ENCODE data around the gene LRRC71. TPM values are rescaled to one million over a fixed set of nuclear protein-coding genes. Genes with fewer than 3 reads are reported as not detected.

The LRRC71 gene
- total RNA-seq, 2 donors from 2014 or later, result not detected

DNA sequence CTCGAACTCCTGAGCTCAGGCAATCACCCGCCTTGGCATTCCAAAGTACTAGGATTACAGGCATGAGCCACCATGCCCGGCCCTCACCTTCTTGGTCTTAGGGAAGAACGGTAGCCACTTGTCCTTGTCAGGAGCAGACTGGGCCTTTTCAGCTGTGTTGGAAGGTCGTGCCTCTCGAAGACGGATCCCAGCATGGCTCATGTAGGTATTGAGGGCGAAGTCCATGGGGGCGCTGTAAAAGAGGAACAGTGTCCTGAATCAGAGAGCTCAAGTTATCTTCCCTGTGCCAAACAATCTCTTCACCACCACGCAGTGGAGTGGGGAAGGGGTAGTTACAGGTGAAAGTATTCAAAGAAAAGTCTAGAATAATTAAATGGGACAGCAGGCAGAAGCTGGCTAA is 35.9 kb downstream of the LRRC71 start:
- ATAC-seq (ENCODE audit: insufficient number of reproducible peaks, low FRiP score, low read depth) (no peak), DNase-seq (ENCODE audit: low spot score) (no peak)
- H3K27me3 ChIP-seq (replicated peaks; ENCODE audit: insufficient read depth), result no peaks in the 10 kb centered on the region
- H3K9me3 ChIP-seq, result no peaks in the 10 kb centered on the region
- H3K36me3 ChIP-seq, result peaks cover 67% of the 10 kb centered on the region
- TF ChIP-seq, protein P1, sequence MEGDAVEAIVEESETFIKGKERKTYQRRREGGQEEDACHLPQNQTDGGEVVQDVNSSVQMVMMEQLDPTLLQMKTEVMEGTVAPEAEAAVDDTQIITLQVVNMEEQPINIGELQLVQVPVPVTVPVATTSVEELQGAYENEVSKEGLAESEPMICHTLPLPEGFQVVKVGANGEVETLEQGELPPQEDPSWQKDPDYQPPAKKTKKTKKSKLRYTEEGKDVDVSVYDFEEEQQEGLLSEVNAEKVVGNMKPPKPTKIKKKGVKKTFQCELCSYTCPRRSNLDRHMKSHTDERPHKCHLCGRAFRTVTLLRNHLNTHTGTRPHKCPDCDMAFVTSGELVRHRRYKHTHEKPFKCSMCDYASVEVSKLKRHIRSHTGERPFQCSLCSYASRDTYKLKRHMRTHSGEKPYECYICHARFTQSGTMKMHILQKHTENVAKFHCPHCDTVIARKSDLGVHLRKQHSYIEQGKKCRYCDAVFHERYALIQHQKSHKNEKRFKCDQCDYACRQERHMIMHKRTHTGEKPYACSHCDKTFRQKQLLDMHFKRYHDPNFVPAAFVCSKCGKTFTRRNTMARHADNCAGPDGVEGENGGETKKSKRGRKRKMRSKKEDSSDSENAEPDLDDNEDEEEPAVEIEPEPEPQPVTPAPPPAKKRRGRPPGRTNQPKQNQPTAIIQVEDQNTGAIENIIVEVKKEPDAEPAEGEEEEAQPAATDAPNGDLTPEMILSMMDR (IDR thresholded peaks at IDR 0.05), result no peak
- no peak overlapping the region for H3K27ac ChIP-seq
- no peak overlapping the region for H3K4me3 ChIP-seq
- no peaks in the 10 kb centered on the region for H3K4me1 ChIP-seq (ENCODE audit: control insufficient read depth in 1 of 2, low read depth in 2 of 2)

DNA sequence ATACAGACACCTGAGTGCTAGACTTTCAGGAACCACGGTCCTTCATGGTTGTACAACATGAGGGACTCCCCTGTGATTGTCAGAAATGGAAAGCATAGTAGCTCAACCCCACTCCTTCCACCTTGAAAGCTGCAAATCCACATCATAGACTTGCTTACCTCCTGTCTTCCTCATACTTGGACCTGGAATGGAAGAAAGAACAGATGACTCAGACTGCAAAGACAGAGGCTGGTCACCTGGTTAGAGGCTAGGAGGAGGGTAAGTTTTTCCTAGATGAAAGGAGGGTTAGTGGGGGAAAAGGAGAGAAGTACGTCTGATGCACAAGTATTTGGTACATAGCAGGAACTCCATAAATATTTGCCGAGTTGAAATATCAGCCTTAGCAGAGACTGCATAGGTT is 37.2 kb downstream of the LRRC71 start:
- H3K9me3 ChIP-seq, result no peaks in the 10 kb centered on the region
- H3K27me3 ChIP-seq (replicated peaks; ENCODE audit: insufficient read depth), result no peaks in the 10 kb centered on the region
- ATAC-seq (ENCODE audit: insufficient number of reproducible peaks, low FRiP score, low read depth), result no peak
- TF ChIP-seq, protein P1 (IDR thresholded peaks at IDR 0.05), result no peak
- peaks cover 71% of the 10 kb centered on the region for H3K36me3 ChIP-seq
- H3K4me3 ChIP-seq, result no peak overlapping the region
- no peak for DNase-seq (ENCODE audit: low spot score)
- H3K27ac ChIP-seq, result no peak overlapping the region
- no peaks in the 10 kb centered on the region for H3K4me1 ChIP-seq (ENCODE audit: control insufficient read depth in 1 of 2, low read depth in 2 of 2)

DNA sequence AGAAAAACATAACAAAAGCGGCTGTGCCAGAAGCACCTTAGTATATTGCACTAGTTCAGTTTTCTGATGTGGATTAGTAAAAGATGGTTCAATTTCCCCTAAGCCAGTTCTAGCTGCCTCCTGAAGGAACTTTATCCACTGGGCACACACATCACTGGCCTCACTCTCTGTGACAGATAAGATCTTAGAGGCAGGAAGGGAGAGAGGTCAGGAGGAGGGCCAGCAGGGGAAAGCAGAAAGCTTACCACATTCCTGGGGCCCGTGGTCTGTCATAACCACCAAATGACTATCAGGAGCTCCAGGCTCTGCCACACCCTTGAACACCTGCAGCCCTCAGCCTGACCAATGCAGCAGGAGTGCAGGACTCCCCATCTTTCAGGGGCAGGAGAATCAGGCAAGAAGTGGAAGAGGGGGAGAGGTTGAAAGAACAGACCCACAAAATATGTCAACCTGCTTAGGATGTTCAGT is 37.8 kb downstream of the LRRC71 start:
- DNase-seq (ENCODE audit: low spot score) (no peak), ATAC-seq (ENCODE audit: insufficient number of reproducible peaks, low FRiP score, low read depth) (no peak)
- TF ChIP-seq, protein P1 (IDR thresholded peaks at IDR 0.05), result no peak
- Histone ChIP-seq H3K27me3 (replicated peaks; ENCODE audit: insufficient read depth) (no peaks in the 10 kb centered on the region), H3K36me3 (peaks cover 64% of the 10 kb centered on the region), H3K4me3 (no peak overlapping the region), H3K4me1 (ENCODE audit: control insufficient read depth in 1 of 2, low read depth in 2 of 2) (no peaks in the 10 kb centered on the region), H3K9me3 (no peaks in the 10 kb centered on the region), H3K27ac (no peak overlapping the region)

DNA sequence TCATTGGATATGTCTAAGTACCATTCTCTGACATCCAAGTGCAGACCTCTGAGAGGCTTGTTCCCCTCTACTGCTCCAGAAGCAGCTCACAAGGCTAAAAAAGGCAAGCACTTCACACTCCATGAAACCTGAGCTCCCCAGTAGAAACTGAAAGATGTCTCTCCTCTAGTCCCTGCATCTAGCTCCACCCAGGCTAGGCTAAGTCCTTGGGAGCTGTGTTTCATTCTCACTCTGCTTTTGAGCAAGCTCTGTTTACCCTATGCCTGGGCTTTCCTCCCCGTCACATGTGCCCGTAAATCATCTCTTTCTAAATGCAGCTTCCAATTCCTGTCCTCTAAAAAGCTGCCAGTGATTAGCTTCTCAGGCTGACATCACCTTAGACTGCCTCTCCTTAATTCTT is 39.0 kb downstream of the LRRC71 start:
- DNase-seq (ENCODE audit: low spot score) (no peak), ATAC-seq (ENCODE audit: insufficient number of reproducible peaks, low FRiP score, low read depth) (no peak)
- Histone ChIP-seq H3K27me3 (replicated peaks; ENCODE audit: insufficient read depth) (no peaks in the 10 kb centered on the region), H3K4me1 (ENCODE audit: control insufficient read depth in 1 of 2, low read depth in 2 of 2) (no peaks in the 10 kb centered on the region), H3K27ac (no peak overlapping the region), H3K9me3 (no peaks in the 10 kb centered on the region), H3K4me3 (no peak overlapping the region), H3K36me3 (peaks cover 59% of the 10 kb centered on the region)
- TF ChIP-seq, protein P1 (IDR thresholded peaks at IDR 0.05), result no peak

DNA sequence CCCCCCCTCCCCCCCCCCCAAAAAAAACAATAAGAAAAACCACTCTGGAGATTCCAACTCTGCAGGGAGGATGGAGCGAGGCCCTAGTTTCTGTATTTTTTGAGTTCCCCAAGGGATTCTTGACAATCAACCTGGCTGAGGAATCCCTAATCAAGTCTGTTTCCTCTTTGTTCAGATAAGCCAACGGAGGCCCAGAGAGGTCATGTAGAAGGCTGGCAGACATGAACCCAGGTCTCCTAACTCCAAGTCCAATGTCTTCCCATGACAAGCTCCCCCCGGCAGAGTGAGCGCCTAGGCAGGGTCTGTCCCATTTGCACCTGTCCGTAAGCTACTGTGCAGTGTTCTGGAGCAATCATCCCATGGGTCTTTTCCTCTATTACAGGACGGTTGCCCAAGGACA is 39.5 kb downstream of the LRRC71 start:
- TF ChIP-seq, protein P1 (IDR thresholded peaks at IDR 0.05), result no peak
- H3K36me3 ChIP-seq, result peaks cover 56% of the 10 kb centered on the region
- H3K4me1 ChIP-seq (ENCODE audit: control insufficient read depth in 1 of 2, low read depth in 2 of 2), result no peaks in the 10 kb centered on the region
- ATAC-seq (ENCODE audit: insufficient number of reproducible peaks, low FRiP score, low read depth), result no peak
- no peak overlapping the region for H3K27ac ChIP-seq
- no peak for DNase-seq (ENCODE audit: low spot score)
- no peak overlapping the region for H3K4me3 ChIP-seq
- no peaks in the 10 kb centered on the region for H3K9me3 ChIP-seq
- no peaks in the 10 kb centered on the region for H3K27me3 ChIP-seq (replicated peaks; ENCODE audit: insufficient read depth)

Measured in thoracic aorta (tissue), 2 donors.